ENCODE results near the gene EPB42. TPM values are rescaled to one million over a fixed set of nuclear protein-coding genes. Genes with fewer than 3 reads are reported as not detected.

EPB42 gene
- total RNA-seq, 6 donors from 2014 or later: 0.39 TPM; not detected in 5

DNA sequence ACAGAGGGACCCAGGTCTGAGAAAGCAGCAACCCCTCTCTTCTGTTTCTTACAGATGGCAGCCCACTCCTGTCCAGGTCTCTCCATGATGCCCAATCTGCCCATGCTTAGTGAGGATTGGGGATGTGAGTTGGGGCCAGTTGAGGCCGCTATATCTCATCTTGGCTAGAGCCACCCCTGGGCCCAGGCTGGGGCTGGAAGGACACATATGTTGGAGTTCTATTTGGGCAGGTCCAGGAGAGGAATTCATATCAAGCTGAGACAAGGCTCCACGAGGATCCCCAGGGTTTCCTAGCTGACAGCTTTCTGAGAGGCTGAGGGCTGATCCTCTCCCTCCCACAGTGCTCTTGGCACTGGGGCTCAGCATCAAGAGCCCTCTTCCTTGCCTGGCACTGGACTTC is 34.6 kb upstream of the EPB42 start:
- TF ChIP-seq, protein P1, sequence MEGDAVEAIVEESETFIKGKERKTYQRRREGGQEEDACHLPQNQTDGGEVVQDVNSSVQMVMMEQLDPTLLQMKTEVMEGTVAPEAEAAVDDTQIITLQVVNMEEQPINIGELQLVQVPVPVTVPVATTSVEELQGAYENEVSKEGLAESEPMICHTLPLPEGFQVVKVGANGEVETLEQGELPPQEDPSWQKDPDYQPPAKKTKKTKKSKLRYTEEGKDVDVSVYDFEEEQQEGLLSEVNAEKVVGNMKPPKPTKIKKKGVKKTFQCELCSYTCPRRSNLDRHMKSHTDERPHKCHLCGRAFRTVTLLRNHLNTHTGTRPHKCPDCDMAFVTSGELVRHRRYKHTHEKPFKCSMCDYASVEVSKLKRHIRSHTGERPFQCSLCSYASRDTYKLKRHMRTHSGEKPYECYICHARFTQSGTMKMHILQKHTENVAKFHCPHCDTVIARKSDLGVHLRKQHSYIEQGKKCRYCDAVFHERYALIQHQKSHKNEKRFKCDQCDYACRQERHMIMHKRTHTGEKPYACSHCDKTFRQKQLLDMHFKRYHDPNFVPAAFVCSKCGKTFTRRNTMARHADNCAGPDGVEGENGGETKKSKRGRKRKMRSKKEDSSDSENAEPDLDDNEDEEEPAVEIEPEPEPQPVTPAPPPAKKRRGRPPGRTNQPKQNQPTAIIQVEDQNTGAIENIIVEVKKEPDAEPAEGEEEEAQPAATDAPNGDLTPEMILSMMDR (IDR thresholded peaks at IDR 0.05): no peak
- TF ChIP-seq POLR2AphosphoS5 (IDR thresholded peaks at IDR 0.05) (no peak), EP300 (IDR thresholded peaks at IDR 0.05) (no peak), POLR2A (IDR thresholded peaks at IDR 0.05) (no peak)
- Histone ChIP-seq H3K27ac (no peak overlapping the region), H3K27me3 (no peaks in the 10 kb centered on the region), H3K4me1 (no peaks in the 10 kb centered on the region), H3K4me3 (no peak overlapping the region), H3K9me3 (no peaks in the 10 kb centered on the region), H3K36me3 (no peaks in the 10 kb centered on the region)
- DNase-seq: no peak
- 75 to 92% methylated on average over 2 of the region's 2 CpGs for WGBS, 2 donors
- ATAC-seq (ENCODE audit: low FRiP score in 2 of 2): no peak

GRCh38 chr15:43253431-43254403 is 32.9 kb upstream of the EPB42 start:
- Histone ChIP-seq H3K4me1 (no peaks in the 10 kb centered on the region), H3K27ac (no peak overlapping the region), H3K4me3 (no peak overlapping the region), H3K27me3 (no peaks in the 10 kb centered on the region), H3K36me3 (no peaks in the 10 kb centered on the region), H3K9me3 (no peaks in the 10 kb centered on the region)
- DNase-seq: peak in 1 of 2 donors; percentile 26
- no peak for ATAC-seq (ENCODE audit: low FRiP score in 2 of 2)
- TF ChIP-seq POLR2A (IDR thresholded peaks at IDR 0.05) (no peak), EP300 (IDR thresholded peaks at IDR 0.05) (no peak), POLR2AphosphoS5 (IDR thresholded peaks at IDR 0.05) (no peak)
- TF ChIP-seq, protein P1 (IDR thresholded peaks at IDR 0.05): no peak
- 34 to 49% methylated on average over 15 of the region's 15 CpGs for WGBS, 2 donors

DNA sequence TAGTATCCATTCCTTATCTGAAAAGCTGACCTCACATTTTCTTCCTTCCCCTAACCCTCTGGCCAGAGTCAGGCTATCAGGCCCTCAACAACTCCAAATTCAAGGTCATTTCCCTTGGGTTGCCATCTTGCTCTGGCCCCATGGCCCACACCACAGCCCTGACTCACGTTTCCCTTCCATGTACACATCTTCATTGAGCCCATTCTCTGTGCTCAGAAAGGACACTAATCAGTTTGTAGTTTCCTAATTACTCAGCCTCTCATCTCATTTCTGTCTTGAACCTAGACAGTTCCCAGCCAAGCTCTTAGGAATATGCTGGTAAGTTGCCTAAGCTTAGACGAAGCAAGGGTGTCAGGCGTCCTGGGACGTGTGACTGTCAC is 31.0 kb upstream of the EPB42 start:
- H3K4me3 ChIP-seq: no peak overlapping the region
- no peak for DNase-seq
- H3K36me3 ChIP-seq: no peaks in the 10 kb centered on the region
- TF ChIP-seq, protein P1 (IDR thresholded peaks at IDR 0.05): no peak
- TF ChIP-seq POLR2AphosphoS5 (IDR thresholded peaks at IDR 0.05): no peak
- H3K27me3 ChIP-seq: no peaks in the 10 kb centered on the region
- H3K9me3 ChIP-seq: no peaks in the 10 kb centered on the region
- H3K27ac ChIP-seq: no peak overlapping the region
- no peak for ATAC-seq (ENCODE audit: low FRiP score in 2 of 2)
- H3K4me1 ChIP-seq: no peaks in the 10 kb centered on the region
- 84 to 92% methylated on average over 4 of the region's 4 CpGs for WGBS, 2 donors

DNA sequence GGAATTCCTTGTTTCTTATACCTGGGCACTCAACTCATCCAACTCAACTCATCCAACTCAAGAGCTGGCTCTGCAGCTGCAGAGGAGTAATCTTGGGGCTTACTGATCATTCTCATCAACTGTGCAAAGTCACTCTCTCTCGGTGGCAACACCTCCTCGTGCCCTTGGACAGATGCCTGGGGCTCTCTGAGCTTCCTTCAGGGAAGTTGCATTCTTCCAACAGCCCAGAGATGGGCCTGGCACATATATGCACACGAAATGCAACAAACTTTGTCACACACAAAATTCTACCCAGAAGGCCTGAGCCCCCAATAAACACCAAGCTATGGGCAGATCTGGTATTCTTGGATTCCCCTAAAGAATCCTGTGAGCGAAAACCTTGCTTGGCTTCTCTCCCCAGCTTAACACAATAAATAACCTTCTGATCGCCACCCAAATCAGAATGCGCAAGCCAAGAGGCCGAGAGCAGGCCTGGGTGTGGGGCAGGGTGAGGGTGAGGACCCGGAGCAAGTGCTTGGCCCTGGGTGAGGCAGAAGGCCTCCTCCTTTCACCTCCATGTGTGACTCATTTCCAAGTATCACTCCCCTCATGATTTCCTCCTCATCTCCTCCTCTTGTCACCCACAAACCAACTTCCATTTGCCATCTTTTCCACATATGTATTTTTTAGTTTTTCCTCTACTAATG is 30.5 kb upstream of the EPB42 start:
- Histone ChIP-seq H3K36me3 (no peaks in the 10 kb centered on the region), H3K27me3 (no peaks in the 10 kb centered on the region), H3K27ac (no peak overlapping the region), H3K9me3 (no peaks in the 10 kb centered on the region), H3K4me1 (no peaks in the 10 kb centered on the region), H3K4me3 (no peak overlapping the region)
- DNase-seq: no peak
- no peak for ATAC-seq (ENCODE audit: low FRiP score in 2 of 2)
- TF ChIP-seq POLR2A (IDR thresholded peaks at IDR 0.05): no peak
- WGBS, 2 donors: 78 to 87% methylated on average over 8 of the region's 8 CpGs

- WGBS, 2 donors: 70 to 71% methylated on average over 2 of the region's 2 CpGs
Measured at GRCh38 chr15:43250785-43251184, 30.0 kb upstream of the EPB42 start.

More at GRCh38 chr15:43250785-43251184, 30.0 kb upstream of the EPB42 start:
- no peaks in the 10 kb centered on the region for H3K9me3 ChIP-seq
- no peak for DNase-seq
- no peaks in the 10 kb centered on the region for H3K36me3 ChIP-seq
- H3K4me3 ChIP-seq: no peak overlapping the region
- no peaks in the 10 kb centered on the region for H3K4me1 ChIP-seq
- no peak overlapping the region for H3K27ac ChIP-seq
- no peak for ATAC-seq (ENCODE audit: low FRiP score in 2 of 2)
- TF ChIP-seq POLR2AphosphoS5 (IDR thresholded peaks at IDR 0.05): no peak
- no peak for TF ChIP-seq POLR2A (IDR thresholded peaks at IDR 0.05)
- TF ChIP-seq, protein P1 (IDR thresholded peaks at IDR 0.05): no peak
- TF ChIP-seq EP300 (IDR thresholded peaks at IDR 0.05): no peak
- H3K27me3 ChIP-seq: no peaks in the 10 kb centered on the region
